ENCODE data around the gene GTF2H4. TPM values are rescaled to one million over a fixed set of nuclear protein-coding genes. Genes with fewer than 3 reads are reported as not detected.

The GTF2H4 gene
- total and polyA plus RNA-seq, 12 donors, result 3.7 to 71.9 (median 29.9) TPM

DNA sequence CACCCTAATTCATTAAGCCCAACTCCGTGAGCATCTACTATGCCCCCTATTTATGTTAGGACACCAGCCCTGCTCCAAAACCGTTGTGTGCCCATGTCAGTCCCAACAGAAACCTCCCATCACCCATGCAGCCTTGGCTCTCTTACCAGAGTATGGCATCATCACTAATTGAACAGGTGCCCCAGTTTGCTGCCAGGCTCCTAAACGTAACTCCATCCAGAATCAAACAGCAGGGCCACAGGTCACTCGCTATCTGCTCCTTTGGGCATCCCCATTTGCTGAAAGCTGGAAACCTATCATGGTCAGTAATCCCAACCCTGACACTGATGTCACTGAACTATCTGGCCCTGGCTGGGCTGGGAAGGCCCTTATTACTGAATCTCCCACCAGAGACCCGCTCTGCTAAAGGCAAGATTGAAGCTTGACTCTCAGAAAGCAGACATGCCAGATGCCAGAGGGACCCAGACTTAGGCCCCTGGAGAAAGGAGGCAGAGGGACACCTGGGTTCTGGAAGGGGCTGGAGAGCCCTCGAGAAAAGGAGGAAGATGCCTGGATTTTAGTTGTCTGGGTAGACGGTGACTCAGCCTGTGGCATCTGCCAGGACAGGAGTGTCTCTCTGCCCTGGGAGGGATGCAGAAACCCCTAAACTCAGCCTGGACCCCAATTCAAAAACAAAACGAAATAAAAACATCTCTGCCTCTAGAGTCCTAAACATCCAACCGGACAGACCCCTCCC lies 46.8 kb downstream of the GTF2H4 start:
- Histone ChIP-seq H3K27ac (no peak overlapping the region), H3K4me1 (replicated peaks in 1 of 2) (no peaks in the 10 kb centered on the region), H3K36me3 (replicated peaks in 1 of 2) (no peaks in the 10 kb centered on the region), H3K9me3 (replicated peaks in 1 of 3) (no peaks in the 10 kb centered on the region), H3K27me3 (no peaks in the 10 kb centered on the region), H3K4me3 (peak overlapping the region in 1 of 4 donors; percentile 54)
- TF ChIP-seq, protein P1, sequence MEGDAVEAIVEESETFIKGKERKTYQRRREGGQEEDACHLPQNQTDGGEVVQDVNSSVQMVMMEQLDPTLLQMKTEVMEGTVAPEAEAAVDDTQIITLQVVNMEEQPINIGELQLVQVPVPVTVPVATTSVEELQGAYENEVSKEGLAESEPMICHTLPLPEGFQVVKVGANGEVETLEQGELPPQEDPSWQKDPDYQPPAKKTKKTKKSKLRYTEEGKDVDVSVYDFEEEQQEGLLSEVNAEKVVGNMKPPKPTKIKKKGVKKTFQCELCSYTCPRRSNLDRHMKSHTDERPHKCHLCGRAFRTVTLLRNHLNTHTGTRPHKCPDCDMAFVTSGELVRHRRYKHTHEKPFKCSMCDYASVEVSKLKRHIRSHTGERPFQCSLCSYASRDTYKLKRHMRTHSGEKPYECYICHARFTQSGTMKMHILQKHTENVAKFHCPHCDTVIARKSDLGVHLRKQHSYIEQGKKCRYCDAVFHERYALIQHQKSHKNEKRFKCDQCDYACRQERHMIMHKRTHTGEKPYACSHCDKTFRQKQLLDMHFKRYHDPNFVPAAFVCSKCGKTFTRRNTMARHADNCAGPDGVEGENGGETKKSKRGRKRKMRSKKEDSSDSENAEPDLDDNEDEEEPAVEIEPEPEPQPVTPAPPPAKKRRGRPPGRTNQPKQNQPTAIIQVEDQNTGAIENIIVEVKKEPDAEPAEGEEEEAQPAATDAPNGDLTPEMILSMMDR (IDR thresholded peaks at IDR 0.05), result no peak
- TF ChIP-seq POLR2A (IDR thresholded peaks at IDR 0.05), result no peak
- intact Hi-C loops (cut with DNase I), result no loop called here
- WGBS, 4 donors, result 59 to 67% (median 62%) methylated on average over 9 of the region's 9 CpGs
- DNase-seq, result no peak

DNA sequence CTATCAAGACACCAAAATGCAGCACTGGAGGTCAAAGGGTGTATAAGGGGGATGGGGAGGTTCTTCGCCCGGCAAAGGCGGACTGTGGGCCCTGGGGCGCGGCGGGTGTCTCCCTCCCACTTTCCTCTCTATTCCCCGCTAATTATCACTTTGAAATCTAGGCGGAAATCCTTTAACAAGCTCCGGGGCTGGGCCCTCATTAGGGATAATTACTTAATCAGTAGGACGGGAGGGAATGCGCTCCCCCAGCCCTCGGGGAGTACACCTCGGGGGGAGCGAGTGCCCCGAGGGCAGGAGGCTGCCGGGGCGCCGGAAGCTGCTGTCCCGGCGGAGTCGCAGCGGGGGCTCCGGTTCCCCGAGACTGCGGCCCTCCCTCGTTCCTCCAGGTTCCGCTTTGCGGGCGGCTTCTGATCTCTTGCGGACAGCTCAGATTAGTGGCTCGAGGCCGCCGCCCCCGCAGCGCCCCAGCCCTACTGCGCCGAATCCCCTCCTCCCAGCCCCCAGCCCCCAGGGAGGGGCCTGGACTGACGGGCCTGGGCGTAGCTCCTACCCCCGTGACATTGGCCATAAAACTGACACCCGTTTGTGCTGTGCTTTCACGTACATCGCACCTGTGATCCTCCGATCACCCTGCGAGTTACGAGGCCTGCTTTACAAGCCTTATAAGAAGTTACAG lies 47.5 kb downstream of the GTF2H4 start:
- H3K9me3 ChIP-seq (replicated peaks in 1 of 3), result no peaks in the 10 kb centered on the region
- H3K4me1 ChIP-seq (replicated peaks in 1 of 2), result no peaks in the 10 kb centered on the region
- 11 to 28% (median 21%) methylated on average over 14 to 46 of the region's 46 CpGs for WGBS, 4 donors
- H3K4me3 ChIP-seq, result peak overlapping the region in 2 of 4 donors; percentile 28 to 54
- TF ChIP-seq POLR2A (IDR thresholded peaks at IDR 0.05), result no peak
- intact Hi-C loops (cut with DNase I), result no loop called here
- no peaks in the 10 kb centered on the region for H3K27me3 ChIP-seq
- H3K27ac ChIP-seq, result no peak overlapping the region
- peak; percentile 26 to 55 (median 32) for DNase-seq
- no peaks in the 10 kb centered on the region for H3K36me3 ChIP-seq (replicated peaks in 1 of 2)

DNA sequence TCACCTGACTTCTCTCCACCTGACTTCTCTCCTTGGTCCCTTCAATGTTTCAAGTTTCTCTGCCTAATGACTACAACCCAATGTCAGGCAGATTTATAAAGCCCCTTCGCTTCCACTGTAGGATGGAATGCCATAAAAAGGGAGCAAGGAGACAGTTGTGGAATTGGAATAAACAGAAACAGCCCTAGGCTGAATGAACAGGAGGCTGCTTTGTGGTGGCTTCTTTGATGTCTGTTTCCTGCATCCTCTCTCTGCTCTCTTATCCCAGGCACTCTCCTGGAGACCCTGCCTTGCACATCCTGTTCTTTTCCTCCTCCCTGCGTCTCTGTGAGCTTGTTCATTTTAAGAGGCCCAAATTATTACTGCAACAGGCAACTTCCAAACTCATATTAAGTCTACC lies 49.7 kb downstream of the GTF2H4 start:
- WGBS, 4 donors, result 73 to 83% (median 78%) methylated on average over 2 of the region's 2 CpGs
- TF ChIP-seq POLR2A (IDR thresholded peaks at IDR 0.05), result no peak
- TF ChIP-seq, protein P1 (IDR thresholded peaks at IDR 0.05), result no peak
- no peaks in the 10 kb centered on the region for H3K9me3 ChIP-seq (replicated peaks in 1 of 3)

DNA sequence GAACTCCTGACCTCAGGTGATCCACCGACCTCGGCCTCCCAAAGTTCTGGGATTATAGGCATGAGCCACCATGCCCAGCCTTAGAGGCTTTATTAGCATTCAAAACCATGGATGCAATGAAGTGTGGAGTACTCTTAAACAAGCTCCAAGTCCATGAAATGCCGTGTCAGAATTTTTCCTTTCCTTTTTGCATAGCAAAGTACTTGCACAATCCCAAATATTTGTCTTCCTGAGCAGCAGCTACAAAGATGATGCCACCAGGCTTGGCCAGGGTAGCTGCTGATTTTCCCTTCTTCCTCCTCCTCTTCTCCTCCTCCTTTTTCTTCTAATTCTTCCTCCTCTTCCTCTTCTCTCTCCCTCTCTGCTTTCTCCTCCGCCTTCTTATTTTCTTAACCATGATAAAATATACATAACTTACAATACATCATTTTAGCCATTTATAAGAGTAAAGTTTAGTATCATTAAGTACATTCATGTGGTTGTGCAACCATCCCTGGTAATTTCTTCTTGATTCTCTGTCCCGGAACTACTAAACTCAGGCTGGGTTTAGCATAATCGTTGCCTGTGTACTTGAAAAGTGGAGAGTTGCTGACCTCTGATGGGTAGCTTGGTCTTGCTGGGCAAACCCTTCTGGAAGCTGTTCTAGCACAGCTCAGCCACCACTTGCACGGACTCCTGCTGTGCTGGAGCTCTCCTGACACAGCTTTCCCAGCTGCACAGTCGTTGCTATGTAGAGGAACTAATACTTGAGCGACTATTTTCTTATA lies 53.1 kb downstream of the GTF2H4 start:
- Histone ChIP-seq H3K36me3 (replicated peaks in 1 of 2) (no peaks in the 10 kb centered on the region), H3K4me1 (replicated peaks in 1 of 2) (no peaks in the 10 kb centered on the region), H3K4me3 (no peak overlapping the region), H3K27ac (no peak overlapping the region), H3K9me3 (replicated peaks in 1 of 3) (no peaks in the 10 kb centered on the region), H3K27me3 (no peaks in the 10 kb centered on the region)
- DNase-seq, result no peak
- intact Hi-C loops (cut with DNase I), result no loop called here
- TF ChIP-seq POLR2A (IDR thresholded peaks at IDR 0.05), result no peak
- TF ChIP-seq, protein P1 (IDR thresholded peaks at IDR 0.05), result no peak
- 73 to 86% (median 77%) methylated on average over 9 of the region's 9 CpGs for WGBS, 4 donors

More for the DNA sequence above, 49.7 kb downstream of the GTF2H4 start:
- intact Hi-C loops (cut with DNase I), result no loop called here
- no peak overlapping the region for H3K27ac ChIP-seq
- DNase-seq, result no peak
- H3K36me3 ChIP-seq (replicated peaks in 1 of 2), result no peaks in the 10 kb centered on the region
- no peaks in the 10 kb centered on the region for H3K4me1 ChIP-seq (replicated peaks in 1 of 2)
- no peaks in the 10 kb centered on the region for H3K27me3 ChIP-seq
- H3K4me3 ChIP-seq, result no peak overlapping the region

Measured in adrenal gland (tissue), 12 donors.